ENCODE data around the gene CREM. TPM values are rescaled to one million over a fixed set of nuclear protein-coding genes. Genes with fewer than 3 reads are reported as not detected.

CREM gene
- total and polyA plus RNA-seq, 8 donors: 8.5 to 21.9 (median 12.1) TPM

DNA sequence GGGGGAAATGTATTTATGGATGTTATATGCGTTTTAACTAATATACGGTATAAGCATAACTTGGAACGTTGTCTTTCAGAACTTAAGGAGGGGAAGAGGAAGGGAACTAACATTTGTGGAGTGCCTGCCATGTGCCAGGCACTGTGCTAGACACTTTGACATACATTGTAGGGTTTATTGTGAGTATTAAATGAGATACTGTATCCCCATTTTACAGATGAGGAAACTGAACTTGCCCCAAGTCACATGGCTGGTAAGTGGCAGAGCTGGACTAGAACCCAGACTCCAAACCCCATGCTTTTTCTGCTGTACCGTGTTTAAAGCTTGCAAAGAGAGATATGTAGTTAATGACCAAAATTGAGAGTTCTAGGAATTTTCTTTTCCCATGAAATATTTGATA, 74.6 kb downstream of the CREM start:
- TF ChIP-seq, protein P1, sequence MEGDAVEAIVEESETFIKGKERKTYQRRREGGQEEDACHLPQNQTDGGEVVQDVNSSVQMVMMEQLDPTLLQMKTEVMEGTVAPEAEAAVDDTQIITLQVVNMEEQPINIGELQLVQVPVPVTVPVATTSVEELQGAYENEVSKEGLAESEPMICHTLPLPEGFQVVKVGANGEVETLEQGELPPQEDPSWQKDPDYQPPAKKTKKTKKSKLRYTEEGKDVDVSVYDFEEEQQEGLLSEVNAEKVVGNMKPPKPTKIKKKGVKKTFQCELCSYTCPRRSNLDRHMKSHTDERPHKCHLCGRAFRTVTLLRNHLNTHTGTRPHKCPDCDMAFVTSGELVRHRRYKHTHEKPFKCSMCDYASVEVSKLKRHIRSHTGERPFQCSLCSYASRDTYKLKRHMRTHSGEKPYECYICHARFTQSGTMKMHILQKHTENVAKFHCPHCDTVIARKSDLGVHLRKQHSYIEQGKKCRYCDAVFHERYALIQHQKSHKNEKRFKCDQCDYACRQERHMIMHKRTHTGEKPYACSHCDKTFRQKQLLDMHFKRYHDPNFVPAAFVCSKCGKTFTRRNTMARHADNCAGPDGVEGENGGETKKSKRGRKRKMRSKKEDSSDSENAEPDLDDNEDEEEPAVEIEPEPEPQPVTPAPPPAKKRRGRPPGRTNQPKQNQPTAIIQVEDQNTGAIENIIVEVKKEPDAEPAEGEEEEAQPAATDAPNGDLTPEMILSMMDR (IDR thresholded peaks at IDR 0.05): no peak
- Histone ChIP-seq H3K36me3 (no peaks in the 10 kb centered on the region), H3K27ac (no peak overlapping the region), H3K4me1 (peaks cover 0 to 4% (median 0%) of the 10 kb centered on the region in 3 donors), H3K4me3 (no peak overlapping the region), H3K9me3 (no peaks in the 10 kb centered on the region), H3K27me3 (no peaks in the 10 kb centered on the region)
- WGBS, 2 donors: 92 to 97% methylated on average over 4 of the region's 4 CpGs
- intact Hi-C loops (cut with DNase I): loop anchor here in 1 of 3 donors (5.0 kb wide), 1 partner anchor 79 kb away; no protein-coding TSS in a partner anchor
- FAIRE-seq: no peak
- no peak for DNase-seq
- ATAC-seq: no peak

DNA sequence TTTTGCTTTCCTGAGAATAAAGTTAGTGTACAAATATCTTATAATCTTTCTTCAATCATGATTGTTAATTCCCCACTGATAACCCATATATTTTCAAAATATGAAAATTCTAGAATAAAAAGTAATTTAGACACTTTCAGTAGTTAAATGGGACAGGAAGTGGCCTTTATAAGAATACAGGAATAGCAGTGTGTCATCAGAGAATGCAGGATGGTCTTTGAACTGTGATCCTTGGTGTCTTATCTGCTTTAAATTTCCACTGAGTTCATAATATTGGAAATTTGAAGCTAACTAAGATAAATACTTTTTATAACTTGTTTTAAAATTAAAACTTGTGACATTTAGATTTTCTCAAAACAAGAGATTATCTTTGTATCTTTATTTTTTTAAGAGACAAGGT, 75.4 kb downstream of the CREM start:
- ATAC-seq: no peak
- H3K4me1 ChIP-seq: no peaks in the 10 kb centered on the region
- no peak for FAIRE-seq
- H3K36me3 ChIP-seq: no peaks in the 10 kb centered on the region
- no peak overlapping the region for H3K4me3 ChIP-seq
- no peaks in the 10 kb centered on the region for H3K27me3 ChIP-seq
- no peak for DNase-seq
- no peak overlapping the region for H3K27ac ChIP-seq
- intact Hi-C loops (cut with DNase I): loop anchor here in 1 of 3 donors (5.0 kb wide), 1 partner anchor 80 kb away; no protein-coding TSS in a partner anchor
- TF ChIP-seq, protein P1 (IDR thresholded peaks at IDR 0.05): no peak
- H3K9me3 ChIP-seq: no peaks in the 10 kb centered on the region

DNA sequence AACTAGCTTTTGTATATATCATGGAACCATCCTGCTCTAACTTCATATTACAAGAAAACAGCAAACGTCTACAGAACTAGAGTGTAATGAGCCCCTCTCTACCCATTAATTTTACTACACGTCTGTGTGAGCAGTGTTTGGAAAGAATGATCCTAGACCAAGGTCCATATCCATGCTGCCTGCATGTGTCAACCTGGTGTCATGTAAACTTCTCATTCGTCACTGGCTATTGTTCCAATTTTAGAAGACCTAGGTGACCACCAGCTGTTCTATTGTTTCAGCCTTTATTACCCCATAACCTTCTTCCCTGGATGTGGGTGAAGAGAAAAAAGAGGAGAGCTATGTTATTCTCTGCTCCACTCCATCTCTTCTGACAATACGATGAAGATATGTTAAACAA, 77.1 kb downstream of the CREM start:
- H3K4me3 ChIP-seq: no peak overlapping the region
- H3K4me1 ChIP-seq: no peaks in the 10 kb centered on the region
- intact Hi-C loops (cut with DNase I): loop anchor here in 1 of 3 donors (5.0 kb wide), 1 partner anchor 81 kb away; no protein-coding TSS in a partner anchor
- 83 to 88% methylated on average over 4 of the region's 4 CpGs for WGBS, 2 donors
- DNase-seq (no peak), FAIRE-seq (no peak), ATAC-seq (no peak)
- H3K27me3 ChIP-seq: no peaks in the 10 kb centered on the region
- TF ChIP-seq, protein P1 (IDR thresholded peaks at IDR 0.05): no peak
- no peaks in the 10 kb centered on the region for H3K9me3 ChIP-seq
- H3K27ac ChIP-seq: no peak overlapping the region
- no peaks in the 10 kb centered on the region for H3K36me3 ChIP-seq

DNA sequence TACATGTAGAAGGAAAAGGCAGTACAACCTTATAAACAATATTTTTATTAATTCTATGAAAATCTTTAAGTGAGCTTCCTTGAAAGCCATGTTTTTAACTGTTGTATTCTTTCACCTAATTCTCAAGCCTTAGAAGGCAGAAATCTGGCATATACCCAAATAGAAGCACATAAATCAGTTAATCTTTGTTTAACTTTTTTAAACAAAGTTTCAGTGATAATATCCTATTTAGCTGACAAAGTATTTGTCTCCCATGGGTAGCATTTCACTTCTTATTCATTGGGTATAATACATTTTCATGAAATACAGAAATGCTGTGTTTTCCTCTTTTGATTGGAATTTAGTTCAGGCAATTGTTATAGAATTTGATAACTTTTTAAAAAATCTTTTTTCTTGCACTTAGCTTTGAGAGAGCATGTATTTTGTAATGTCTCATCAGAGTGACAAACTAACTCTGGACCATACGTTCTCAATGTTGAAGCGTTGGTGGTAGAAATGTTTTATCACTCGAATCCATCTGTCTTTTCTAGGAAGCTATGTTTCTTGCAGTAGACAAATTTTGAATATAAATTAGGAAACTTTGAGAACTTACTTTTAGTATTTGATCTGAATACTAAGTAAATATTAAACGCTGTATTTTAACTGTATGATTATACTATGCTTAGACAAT, 78.1 kb downstream of the CREM start:
- FAIRE-seq: no peak
- H3K36me3 ChIP-seq: no peaks in the 10 kb centered on the region
- intact Hi-C loops (cut with DNase I): loop anchor here in 1 of 3 donors (5.0 kb wide), 1 partner anchor 82 kb away; no protein-coding TSS in a partner anchor
- no peak overlapping the region for H3K4me3 ChIP-seq
- H3K9me3 ChIP-seq: no peaks in the 10 kb centered on the region
- H3K27ac ChIP-seq: no peak overlapping the region
- WGBS, 2 donors: 79 to 85% methylated on average over 4 of the region's 4 CpGs
- H3K4me1 ChIP-seq: no peaks in the 10 kb centered on the region
- no peaks in the 10 kb centered on the region for H3K27me3 ChIP-seq
- DNase-seq: no peak
- TF ChIP-seq, protein P1 (IDR thresholded peaks at IDR 0.05): no peak
- ATAC-seq: no peak

DNA sequence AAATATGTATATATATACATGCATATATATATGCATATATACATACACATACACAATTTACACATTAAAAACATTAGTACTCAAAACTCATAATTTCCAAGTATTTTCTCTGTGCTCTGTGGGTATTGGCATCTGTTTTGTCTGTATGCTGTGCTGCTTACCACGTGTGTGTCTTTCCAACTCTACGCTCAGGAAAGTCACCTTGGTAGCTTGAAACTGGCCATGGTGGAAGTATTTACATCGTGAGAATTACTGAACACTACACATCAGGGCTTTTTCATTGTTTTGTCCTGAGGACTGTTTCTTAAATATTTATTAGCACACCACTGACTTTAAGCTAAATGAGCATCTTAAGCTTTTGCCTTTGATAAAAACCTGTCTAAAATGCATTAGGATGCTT, 79.6 kb downstream of the CREM start:
- Histone ChIP-seq H3K4me1 (no peaks in the 10 kb centered on the region), H3K4me3 (no peak overlapping the region), H3K36me3 (no peaks in the 10 kb centered on the region), H3K27me3 (no peaks in the 10 kb centered on the region), H3K27ac (no peak overlapping the region), H3K9me3 (no peaks in the 10 kb centered on the region)
- no peak for ATAC-seq
- intact Hi-C loops (cut with DNase I): no loop called here
- 87 to 90% methylated on average over 3 of the region's 3 CpGs for WGBS, 2 donors
- no peak for DNase-seq
- TF ChIP-seq, protein P1 (IDR thresholded peaks at IDR 0.05): no peak
- no peak for FAIRE-seq
